Measurements from ENCODE around the gene BCL2. TPM values are rescaled to one million over a fixed set of nuclear protein-coding genes. Genes with fewer than 3 reads are reported as not detected.

The BCL2 gene
- total RNA-seq, 1 experiment from 2014 or later = 2.6 TPM

- Mint-ChIP-seq H3K36me3 (no peaks in the 10 kb centered on the region), H3K27me3 (ENCODE audit: low read depth) (no peaks in the 10 kb centered on the region), H3K27ac (no peak overlapping the region), H3K4me3 (no peak overlapping the region), H3K9me3 (no peaks in the 10 kb centered on the region), H3K4me1 (peaks cover 5% of the 10 kb centered on the region)
- DNase-seq (ENCODE audit: low spot score) (no peak), ATAC-seq (no peak)
- TF ChIP-seq, protein P1, sequence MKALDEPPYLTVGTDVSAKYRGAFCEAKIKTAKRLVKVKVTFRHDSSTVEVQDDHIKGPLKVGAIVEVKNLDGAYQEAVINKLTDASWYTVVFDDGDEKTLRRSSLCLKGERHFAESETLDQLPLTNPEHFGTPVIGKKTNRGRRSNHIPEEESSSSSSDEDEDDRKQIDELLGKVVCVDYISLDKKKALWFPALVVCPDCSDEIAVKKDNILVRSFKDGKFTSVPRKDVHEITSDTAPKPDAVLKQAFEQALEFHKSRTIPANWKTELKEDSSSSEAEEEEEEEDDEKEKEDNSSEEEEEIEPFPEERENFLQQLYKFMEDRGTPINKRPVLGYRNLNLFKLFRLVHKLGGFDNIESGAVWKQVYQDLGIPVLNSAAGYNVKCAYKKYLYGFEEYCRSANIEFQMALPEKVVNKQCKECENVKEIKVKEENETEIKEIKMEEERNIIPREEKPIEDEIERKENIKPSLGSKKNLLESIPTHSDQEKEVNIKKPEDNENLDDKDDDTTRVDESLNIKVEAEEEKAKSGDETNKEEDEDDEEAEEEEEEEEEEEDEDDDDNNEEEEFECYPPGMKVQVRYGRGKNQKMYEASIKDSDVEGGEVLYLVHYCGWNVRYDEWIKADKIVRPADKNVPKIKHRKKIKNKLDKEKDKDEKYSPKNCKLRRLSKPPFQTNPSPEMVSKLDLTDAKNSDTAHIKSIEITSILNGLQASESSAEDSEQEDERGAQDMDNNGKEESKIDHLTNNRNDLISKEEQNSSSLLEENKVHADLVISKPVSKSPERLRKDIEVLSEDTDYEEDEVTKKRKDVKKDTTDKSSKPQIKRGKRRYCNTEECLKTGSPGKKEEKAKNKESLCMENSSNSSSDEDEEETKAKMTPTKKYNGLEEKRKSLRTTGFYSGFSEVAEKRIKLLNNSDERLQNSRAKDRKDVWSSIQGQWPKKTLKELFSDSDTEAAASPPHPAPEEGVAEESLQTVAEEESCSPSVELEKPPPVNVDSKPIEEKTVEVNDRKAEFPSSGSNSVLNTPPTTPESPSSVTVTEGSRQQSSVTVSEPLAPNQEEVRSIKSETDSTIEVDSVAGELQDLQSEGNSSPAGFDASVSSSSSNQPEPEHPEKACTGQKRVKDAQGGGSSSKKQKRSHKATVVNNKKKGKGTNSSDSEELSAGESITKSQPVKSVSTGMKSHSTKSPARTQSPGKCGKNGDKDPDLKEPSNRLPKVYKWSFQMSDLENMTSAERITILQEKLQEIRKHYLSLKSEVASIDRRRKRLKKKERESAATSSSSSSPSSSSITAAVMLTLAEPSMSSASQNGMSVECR (CRISPR knock-in tag; IDR thresholded peaks at IDR 0.05; ENCODE audit: borderline replicate concordance) = no peak
- TF ChIP-seq ZBTB21 (CRISPR knock-in tag; IDR thresholded peaks at IDR 0.05; ENCODE audit: borderline replicate concordance) = no peak
- no peak for TF ChIP-seq E2F4 (CRISPR knock-in tag; IDR thresholded peaks at IDR 0.05; ENCODE audit: borderline replicate concordance, low read depth)
- no peak for TF ChIP-seq HMGA2 (CRISPR knock-in tag; IDR thresholded peaks at IDR 0.05)
- TF ChIP-seq PRRX2 (CRISPR knock-in tag; IDR thresholded peaks at IDR 0.05) = no peak
- TF ChIP-seq, protein P2, sequence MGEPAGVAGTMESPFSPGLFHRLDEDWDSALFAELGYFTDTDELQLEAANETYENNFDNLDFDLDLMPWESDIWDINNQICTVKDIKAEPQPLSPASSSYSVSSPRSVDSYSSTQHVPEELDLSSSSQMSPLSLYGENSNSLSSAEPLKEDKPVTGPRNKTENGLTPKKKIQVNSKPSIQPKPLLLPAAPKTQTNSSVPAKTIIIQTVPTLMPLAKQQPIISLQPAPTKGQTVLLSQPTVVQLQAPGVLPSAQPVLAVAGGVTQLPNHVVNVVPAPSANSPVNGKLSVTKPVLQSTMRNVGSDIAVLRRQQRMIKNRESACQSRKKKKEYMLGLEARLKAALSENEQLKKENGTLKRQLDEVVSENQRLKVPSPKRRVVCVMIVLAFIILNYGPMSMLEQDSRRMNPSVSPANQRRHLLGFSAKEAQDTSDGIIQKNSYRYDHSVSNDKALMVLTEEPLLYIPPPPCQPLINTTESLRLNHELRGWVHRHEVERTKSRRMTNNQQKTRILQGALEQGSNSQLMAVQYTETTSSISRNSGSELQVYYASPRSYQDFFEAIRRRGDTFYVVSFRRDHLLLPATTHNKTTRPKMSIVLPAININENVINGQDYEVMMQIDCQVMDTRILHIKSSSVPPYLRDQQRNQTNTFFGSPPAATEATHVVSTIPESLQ (CRISPR knock-in tag; IDR thresholded peaks at IDR 0.05) = no peak
- TF ChIP-seq TEAD4 (CRISPR knock-in tag; IDR thresholded peaks at IDR 0.05) = no peak
- TF ChIP-seq, protein P3, sequence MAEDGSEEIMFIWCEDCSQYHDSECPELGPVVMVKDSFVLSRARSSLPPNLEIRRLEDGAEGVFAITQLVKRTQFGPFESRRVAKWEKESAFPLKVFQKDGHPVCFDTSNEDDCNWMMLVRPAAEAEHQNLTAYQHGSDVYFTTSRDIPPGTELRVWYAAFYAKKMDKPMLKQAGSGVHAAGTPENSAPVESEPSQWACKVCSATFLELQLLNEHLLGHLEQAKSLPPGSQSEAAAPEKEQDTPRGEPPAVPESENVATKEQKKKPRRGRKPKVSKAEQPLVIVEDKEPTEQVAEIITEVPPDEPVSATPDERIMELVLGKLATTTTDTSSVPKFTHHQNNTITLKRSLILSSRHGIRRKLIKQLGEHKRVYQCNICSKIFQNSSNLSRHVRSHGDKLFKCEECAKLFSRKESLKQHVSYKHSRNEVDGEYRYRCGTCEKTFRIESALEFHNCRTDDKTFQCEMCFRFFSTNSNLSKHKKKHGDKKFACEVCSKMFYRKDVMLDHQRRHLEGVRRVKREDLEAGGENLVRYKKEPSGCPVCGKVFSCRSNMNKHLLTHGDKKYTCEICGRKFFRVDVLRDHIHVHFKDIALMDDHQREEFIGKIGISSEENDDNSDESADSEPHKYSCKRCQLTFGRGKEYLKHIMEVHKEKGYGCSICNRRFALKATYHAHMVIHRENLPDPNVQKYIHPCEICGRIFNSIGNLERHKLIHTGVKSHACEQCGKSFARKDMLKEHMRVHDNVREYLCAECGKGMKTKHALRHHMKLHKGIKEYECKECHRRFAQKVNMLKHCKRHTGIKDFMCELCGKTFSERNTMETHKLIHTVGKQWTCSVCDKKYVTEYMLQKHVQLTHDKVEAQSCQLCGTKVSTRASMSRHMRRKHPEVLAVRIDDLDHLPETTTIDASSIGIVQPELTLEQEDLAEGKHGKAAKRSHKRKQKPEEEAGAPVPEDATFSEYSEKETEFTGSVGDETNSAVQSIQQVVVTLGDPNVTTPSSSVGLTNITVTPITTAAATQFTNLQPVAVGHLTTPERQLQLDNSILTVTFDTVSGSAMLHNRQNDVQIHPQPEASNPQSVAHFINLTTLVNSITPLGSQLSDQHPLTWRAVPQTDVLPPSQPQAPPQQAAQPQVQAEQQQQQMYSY (CRISPR knock-in tag; IDR thresholded peaks at IDR 0.05) = no peak
- no peak for TF ChIP-seq ATF1 (CRISPR knock-in tag; IDR thresholded peaks at IDR 0.05)
- TF ChIP-seq ZNF219 (CRISPR knock-in tag; IDR thresholded peaks at IDR 0.05; ENCODE audit: borderline replicate concordance) = no peak
- TF ChIP-seq AFF4 (CRISPR knock-in tag; IDR thresholded peaks at IDR 0.05; ENCODE audit: borderline replicate concordance) = no peak
- no peak for TF ChIP-seq GABPB1 (CRISPR knock-in tag; IDR thresholded peaks at IDR 0.05)
- TF ChIP-seq AR (CRISPR knock-in tag; IDR thresholded peaks at IDR 0.05) = no peak
- TF ChIP-seq NFATC4 (CRISPR knock-in tag; IDR thresholded peaks at IDR 0.05) = no peak
- TF ChIP-seq NR2C2 (CRISPR knock-in tag; IDR thresholded peaks at IDR 0.05) = no peak
- POLR2A ChIA-PET = no interaction called here
- CTCF ChIA-PET = interaction anchor here (0.5 kb wide), 1 partner anchor 183 kb away, joined by 4 read pairs; no protein-coding TSS in a partner anchor
These were observed 110.9 kb downstream of the BCL2 start for GRCh38 chr18:63208676-63209075.
